ENCODE data around the gene DLG2.

The DLG2 gene

DNA sequence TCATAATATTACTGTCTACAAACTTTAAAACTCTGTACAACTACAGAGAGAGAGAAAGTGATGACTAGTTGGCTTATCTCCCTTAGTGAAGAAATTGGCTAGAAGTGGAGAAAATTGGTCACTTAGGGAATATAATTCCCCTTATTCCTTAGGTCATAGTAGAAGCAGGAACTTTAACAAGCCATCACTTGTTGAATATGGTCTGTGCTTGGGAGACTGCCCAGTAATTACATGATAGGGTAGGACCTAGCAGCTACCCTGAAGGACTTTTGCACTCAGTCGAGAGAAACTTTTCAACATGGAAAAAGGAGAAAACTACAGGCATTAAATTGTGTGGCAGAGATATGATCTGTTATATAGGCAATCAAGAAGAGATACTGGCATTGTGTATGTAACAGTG is 1764.5 kb downstream of the DLG2 start:
- no peak for DNase-seq

DNA sequence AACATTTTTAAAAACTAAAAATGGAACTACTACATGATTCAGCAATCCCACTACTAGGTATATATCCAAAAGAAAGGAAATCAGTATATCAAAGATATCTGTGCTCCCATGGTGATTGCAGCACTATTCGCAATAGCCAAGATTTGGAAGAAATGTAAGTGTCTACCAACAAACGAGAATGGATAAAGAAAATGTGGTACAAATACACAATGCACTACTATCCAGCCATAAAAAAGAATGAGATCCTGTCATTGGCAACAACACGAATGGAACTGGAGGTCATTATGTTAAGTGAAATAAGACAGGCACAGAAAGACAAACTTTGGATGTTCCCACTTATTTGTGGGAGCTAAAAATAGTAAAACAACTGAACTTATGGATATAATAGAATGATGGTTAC is 1765.1 kb downstream of the DLG2 start:
- no peak for DNase-seq

DNA sequence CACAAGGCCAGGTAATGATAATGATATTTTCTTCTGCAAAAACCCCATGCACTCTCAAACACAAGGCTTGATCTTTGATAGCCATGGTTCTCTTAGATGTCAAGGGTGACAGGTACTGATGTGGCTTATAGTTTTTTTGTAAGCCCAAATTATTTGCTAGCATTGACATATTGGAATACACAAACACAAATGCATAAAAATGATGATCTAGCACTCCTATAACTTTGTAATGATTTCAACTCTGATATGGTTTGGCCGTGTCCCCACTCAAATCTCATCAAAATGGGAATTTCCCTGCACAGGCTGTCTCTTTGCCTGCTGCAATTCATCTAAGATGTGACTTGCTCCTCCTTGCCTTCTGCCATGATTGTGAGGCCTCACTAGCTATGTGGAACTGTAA is 1768.5 kb downstream of the DLG2 start:
- DNase-seq, result no peak

DNA sequence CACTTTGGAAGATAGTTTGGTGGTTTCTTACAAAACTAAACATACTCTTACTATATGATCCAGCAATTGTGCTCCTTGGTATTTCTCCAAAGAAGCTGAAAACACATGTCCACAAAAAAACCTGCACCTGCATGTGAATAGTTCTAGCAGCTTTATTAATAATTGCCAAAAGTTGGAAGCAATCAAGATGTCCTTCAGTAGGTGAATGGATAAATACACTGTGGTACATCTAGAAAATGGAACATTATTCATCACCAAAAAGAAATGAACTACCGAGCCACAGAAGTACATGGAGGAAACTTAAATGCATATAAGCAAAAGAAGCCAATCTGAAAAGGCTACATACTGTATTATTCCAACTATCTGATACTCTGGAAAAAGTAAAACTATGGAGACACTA is 1771.9 kb downstream of the DLG2 start:
- DNase-seq, result no peak

GRCh38 chr11:83852775-83853442 is 1774.2 kb downstream of the DLG2 start:
- no peak for DNase-seq

GRCh38 chr11:83852012-83852411 is 1775.1 kb downstream of the DLG2 start:
- DNase-seq, result no peak

- DNase-seq, result no peak
Observed at GRCh38 chr11:83847467-83848034, 1779.6 kb downstream of the DLG2 start.

DNA sequence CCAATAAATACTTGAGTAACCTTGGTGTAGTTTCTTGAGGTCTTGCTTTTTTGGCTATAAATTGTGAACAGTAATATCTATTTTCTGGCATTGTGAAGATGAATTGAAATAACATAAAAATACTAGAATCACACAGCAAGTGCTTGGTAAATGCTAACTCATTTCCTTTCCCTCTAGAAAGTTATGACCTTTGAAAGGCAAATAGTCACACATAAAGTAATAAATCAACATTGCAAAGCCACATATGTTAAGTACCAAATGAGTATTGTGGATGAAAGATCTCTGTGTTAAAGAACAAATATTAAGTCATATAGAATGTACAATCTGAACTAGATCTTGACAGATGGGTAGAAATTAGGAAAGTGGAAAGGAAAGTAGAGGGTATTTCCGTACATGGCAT is 1781.3 kb downstream of the DLG2 start:
- no peak for DNase-seq

DNA sequence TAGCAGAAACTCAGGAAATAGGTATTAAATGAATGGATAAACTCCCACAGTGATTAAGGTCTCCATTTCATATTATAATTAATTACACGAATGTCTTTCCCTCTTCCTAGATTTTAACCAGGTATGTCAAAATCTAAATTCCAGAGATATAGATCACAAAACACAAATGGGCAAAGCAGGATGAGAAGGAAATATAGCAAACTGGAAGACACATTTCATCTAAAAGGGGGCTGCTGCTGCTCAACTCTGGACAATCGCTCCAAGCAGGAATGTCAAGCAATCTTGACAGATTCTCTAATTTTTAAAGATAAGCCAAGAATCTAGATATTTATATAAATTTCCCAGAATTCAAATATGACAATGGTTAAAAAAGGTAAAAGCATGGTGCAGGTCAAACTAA is 1786.8 kb downstream of the DLG2 start:
- no peak for DNase-seq

- peak; percentile 34 for DNase-seq
Observed at GRCh38 chr11:83836883-83837654, 1790.1 kb downstream of the DLG2 start.

- no peak for DNase-seq
Observed at GRCh38 chr11:83836065-83836464, 1791.1 kb downstream of the DLG2 start.

GRCh38 chr11:83835423-83835822 is 1791.7 kb downstream of the DLG2 start:
- no peak for DNase-seq

GRCh38 chr11:83831929-83832328 is 1795.2 kb downstream of the DLG2 start:
- no peak for DNase-seq

- DNase-seq, result no peak
Observed at GRCh38 chr11:83827940-83828554, 1799.1 kb downstream of the DLG2 start.

- DNase-seq, result no peak
Observed at GRCh38 chr11:83827520-83827919, 1799.6 kb downstream of the DLG2 start.

- no peak for DNase-seq
Observed at GRCh38 chr11:83826078-83826477, 1801.1 kb downstream of the DLG2 start.

- no peak for DNase-seq
Observed at GRCh38 chr11:83823461-83824025, 1803.6 kb downstream of the DLG2 start.

DNA sequence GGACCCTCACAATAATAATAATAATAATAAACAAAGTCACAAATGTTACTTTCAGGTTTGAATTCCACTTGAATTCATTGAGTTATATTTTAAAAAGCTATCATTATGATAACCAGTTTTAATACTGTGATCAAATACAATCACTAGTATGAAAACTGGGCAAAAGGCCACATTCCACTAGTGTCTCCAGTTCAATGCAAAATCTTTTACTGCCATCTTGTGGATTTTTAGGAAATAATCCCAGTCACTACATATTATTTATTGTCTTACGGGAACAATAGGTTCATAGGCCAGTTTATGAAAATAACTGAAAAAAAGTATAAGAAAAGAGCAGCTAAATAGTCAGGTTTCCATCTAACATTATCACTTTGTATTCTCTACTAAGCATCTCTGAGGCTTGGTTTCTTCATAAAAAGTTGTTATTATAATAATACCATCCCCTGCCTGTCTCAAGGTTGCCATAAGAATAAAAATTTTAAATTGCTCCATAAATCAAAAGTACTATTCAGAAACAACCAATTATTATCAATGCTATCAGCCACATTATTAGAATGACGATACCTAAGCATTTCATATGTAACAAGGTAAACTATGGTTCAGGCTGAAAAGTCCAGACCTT is 1807.1 kb downstream of the DLG2 start:
- DNase-seq, result no peak

GRCh38 chr11:83818349-83818748 is 1808.8 kb downstream of the DLG2 start:
- no peak for DNase-seq

GRCh38 chr11:83816572-83817187 is 1810.5 kb downstream of the DLG2 start:
- DNase-seq, result no peak

DNA sequence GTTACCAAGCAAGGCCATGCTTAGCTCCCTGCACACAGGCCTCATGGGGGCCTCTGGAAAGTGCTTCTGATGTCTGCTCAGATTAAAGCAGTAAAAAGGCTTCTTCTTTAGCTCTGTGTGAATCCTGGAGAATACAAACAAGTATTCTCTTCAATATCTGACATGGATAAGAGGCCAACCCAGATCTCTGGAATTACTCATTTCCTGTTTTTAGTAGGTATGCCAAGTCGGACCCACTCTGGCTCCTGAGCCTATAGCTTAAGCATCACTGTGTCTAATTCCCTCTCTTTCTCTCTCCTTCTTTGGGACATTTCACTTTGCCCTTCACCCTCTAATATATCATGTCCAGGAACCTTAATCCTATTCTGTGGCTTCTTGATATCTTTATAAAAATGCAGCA is 1811.4 kb downstream of the DLG2 start:
- DNase-seq, result no peak

DNA sequence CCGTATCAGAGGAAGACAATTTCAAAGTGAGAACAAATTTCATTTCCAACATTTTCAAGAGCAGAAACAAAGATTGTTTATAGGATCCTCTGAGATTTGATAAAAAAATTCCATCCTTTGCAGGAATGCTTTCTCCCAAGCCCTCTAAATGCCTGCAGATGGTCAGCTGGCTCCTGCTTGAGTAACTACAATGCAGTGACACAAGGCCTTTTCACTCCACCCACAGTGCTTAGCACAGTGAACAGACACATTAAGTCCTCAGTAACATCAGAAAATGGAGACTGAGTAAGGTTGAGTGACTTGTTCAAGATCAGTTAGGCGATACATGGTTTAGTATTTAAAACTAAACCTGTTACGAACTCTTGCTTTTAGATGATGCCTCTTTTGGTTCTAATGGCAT is 1813.8 kb downstream of the DLG2 start:
- DNase-seq, result no peak

DNA sequence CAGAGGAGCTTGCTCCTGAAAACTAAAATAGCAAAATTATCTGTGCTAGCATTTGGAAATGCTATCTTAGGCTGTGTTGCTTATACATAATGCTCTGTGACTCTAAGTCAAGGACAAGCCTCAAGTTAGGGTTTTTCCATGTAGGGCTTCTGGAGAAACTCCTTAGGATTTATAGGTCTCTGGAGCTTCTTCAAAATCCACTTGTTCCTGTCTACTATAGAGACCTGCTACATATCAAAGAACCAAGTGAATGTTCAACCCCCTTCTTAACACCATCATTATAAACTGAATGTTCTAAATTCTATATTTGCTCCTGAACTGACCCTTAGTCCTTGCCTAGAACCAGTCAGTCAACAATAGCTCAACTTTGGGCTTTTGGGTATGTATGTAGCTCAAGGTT is 1817.9 kb downstream of the DLG2 start:
- DNase-seq, result no peak
